T-helper 17 cell (primary cell): ENCODE measurements around the gene PARM1. TPM values are rescaled to one million over a fixed set of nuclear protein-coding genes. Genes with fewer than 3 reads are reported as not detected.

Source experiments
- total RNA-seq, 4 donors: library from RNA in 2 of 4; stranded (reverse) in 2 of 4; gene quantifications; one replicate each; pipeline ENCODE4 v1.2.3 and lab custom pipeline; 2022 to 2026

Gene PARM1
- total RNA-seq, 2 donors from 2014 or later = 0.13 to 0.52 TPM

Other genes starting within 250 kb of the PARM1 start
- gene BTC, start 138.6 kb upstream of the PARM1 start, total RNA-seq = not detected